ENCODE results near the gene ACTR1A. TPM values are rescaled to one million over a fixed set of nuclear protein-coding genes. Genes with fewer than 3 reads are reported as not detected.

ACTR1A gene
- total and polyA plus RNA-seq, 2 donors = 60.2 to 63.7 TPM

DNA sequence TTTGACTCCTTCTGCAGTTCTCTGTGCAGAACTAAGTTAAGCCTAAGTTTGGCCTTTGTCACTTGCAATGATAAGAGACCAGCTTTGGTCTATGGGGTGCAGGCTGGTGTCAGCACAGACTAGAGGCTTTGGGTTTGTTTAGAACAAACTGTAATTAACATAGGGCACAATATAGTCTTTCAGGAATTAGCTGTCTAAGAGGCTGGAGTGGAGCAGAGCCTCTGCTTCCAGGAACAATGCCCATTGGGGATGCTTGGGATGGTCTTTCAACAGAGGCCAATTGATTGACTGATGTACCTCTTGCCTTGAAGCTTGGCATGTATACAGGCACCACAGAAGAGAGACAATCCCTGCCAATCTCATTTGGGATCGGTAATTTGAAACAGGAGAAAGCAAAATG, 6.0 kb upstream of the ACTR1A start:
- Histone ChIP-seq H3K9me3 (ENCODE audit: control insufficient read depth in 2 of 2, insufficient read depth in 1 of 2, low read length in 1 of 2) (peaks cover 0 to 5% of the 10 kb centered on the region in 2 donors), H3K27me3 (ENCODE audit: control insufficient read depth in 2 of 2, insufficient read depth in 1 of 2, low read length in 1 of 2) (no peaks in the 10 kb centered on the region), H3K27ac (ENCODE audit: low read depth in 1 of 2, low read length in 1 of 2) (no peak overlapping the region), H3K4me1 (ENCODE audit: control insufficient read depth in 2 of 2, insufficient read depth in 2 of 2, low read length in 2 of 2) (peaks cover 6 to 17% of the 10 kb centered on the region in 2 donors), H3K4me3 (ENCODE audit: low read length in 2 of 2) (no peak overlapping the region), H3K36me3 (ENCODE audit: control insufficient read depth in 2 of 2, insufficient read depth in 2 of 2, low read length in 1 of 2) (peaks cover 28 to 54% of the 10 kb centered on the region in 2 donors)
- 98% methylated on average over 1 of the region's 1 CpG for WGBS
- DNase-seq (ENCODE audit: low read depth in 6 of 9, low spot score in 9 of 9) = no peak

DNA sequence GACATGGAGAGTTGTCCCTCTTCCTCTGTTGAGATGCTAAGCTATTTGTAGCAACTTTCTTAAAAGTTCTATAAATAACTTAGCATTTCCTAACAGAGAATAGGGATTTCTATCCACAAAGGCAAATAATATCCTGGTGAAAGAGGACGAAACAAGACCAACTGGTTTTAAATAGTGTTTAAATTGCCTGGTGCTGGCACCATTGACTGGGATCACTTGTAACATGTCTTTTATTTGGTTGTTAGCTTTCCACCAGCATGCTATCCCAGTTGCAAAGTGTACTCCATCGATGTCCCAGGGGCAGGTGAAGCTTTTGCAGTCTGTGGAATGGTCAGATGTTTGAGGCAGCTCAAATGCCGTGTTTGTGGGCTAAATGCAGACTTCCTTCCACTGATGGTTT, 5.0 kb upstream of the ACTR1A start:
- WGBS = 93% methylated on average over 3 of the region's 3 CpGs
- H3K4me3 ChIP-seq (ENCODE audit: low read length in 2 of 2) = no peak overlapping the region
- H3K4me1 ChIP-seq (ENCODE audit: control insufficient read depth in 2 of 2, insufficient read depth in 2 of 2, low read length in 2 of 2) = peaks cover 6 to 20% of the 10 kb centered on the region in 2 donors
- peaks cover 0 to 5% of the 10 kb centered on the region in 2 donors for H3K9me3 ChIP-seq (ENCODE audit: control insufficient read depth in 2 of 2, insufficient read depth in 1 of 2, low read length in 1 of 2)
- H3K27ac ChIP-seq (ENCODE audit: low read depth in 1 of 2, low read length in 1 of 2) = no peak overlapping the region
- no peaks in the 10 kb centered on the region for H3K27me3 ChIP-seq (ENCODE audit: control insufficient read depth in 2 of 2, insufficient read depth in 1 of 2, low read length in 1 of 2)
- peaks cover 28 to 44% of the 10 kb centered on the region in 2 donors for H3K36me3 ChIP-seq (ENCODE audit: control insufficient read depth in 2 of 2, insufficient read depth in 2 of 2, low read length in 1 of 2)
- DNase-seq (ENCODE audit: low read depth in 6 of 9, low spot score in 9 of 9) = no peak

DNA sequence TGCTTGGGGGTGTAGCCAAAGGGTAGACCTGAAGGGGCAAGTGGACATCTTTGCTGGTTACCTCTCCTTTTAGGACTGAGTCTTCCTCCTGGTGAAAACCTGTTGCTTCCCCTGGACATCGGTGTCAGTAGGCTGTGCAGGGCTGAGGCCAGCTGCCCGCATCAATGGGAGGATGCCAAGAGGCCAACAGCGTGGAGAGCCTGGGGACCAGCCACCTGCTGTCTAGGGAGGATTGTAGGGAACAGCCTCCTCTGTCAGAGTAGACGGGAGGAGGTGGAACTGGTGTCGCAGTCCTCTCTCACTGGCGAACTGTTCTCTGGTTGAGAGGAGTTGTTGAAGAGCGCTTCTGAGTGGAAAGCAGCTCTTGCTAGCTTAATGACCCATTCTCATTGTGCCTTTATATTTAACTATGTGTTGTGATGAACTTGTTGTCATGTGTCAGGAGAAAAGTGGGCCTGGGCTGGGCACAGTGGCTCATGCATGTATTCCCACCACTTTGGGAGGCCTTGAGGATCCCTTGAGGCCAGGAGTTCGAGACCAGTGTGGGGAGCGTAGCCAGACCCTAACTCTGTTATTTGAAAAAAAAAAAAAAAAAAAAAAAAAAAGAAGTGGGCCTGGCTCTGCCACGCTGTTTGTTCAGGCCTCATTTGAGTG, 3.1 kb upstream of the ACTR1A start:
- 96% methylated on average over 10 of the region's 10 CpGs for WGBS
- Histone ChIP-seq H3K4me1 (ENCODE audit: control insufficient read depth in 2 of 2, insufficient read depth in 2 of 2, low read length in 2 of 2) (peaks cover 10 to 23% of the 10 kb centered on the region in 2 donors), H3K4me3 (ENCODE audit: low read length in 2 of 2) (no peak overlapping the region), H3K27me3 (ENCODE audit: control insufficient read depth in 2 of 2, insufficient read depth in 1 of 2, low read length in 1 of 2) (no peaks in the 10 kb centered on the region), H3K27ac (ENCODE audit: low read depth in 1 of 2, low read length in 1 of 2) (no peak overlapping the region), H3K36me3 (ENCODE audit: control insufficient read depth in 2 of 2, insufficient read depth in 2 of 2, low read length in 1 of 2) (peaks cover 18 to 35% of the 10 kb centered on the region in 2 donors), H3K9me3 (ENCODE audit: control insufficient read depth in 2 of 2, insufficient read depth in 1 of 2, low read length in 1 of 2) (peaks cover 1 to 8% of the 10 kb centered on the region in 2 donors)
- no peak for DNase-seq (ENCODE audit: low read depth in 6 of 9, low spot score in 9 of 9)

DNA sequence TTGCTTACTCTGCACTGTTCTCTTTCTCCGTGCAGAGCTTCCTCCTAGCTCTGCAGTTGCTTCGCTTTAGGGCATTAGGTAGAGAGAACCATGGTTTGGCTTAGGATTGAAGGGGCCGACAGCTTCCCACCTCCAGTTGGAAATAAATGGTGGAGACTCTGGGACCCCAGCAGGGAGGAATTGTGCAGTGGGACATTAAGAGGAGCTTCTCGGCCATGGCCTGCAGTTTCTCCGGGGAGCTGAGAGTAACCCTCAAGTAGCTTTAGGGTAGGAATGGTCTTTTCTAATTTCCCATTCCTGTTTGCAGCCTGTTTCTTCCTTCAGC, 2.4 kb upstream of the ACTR1A start:
- peak overlapping the region; percentile 94 to 99 for H3K4me3 ChIP-seq (ENCODE audit: low read length in 2 of 2)
- peaks cover 17 to 35% of the 10 kb centered on the region in 2 donors for H3K36me3 ChIP-seq (ENCODE audit: control insufficient read depth in 2 of 2, insufficient read depth in 2 of 2, low read length in 1 of 2)
- peaks cover 10 to 23% of the 10 kb centered on the region in 2 donors for H3K4me1 ChIP-seq (ENCODE audit: control insufficient read depth in 2 of 2, insufficient read depth in 2 of 2, low read length in 2 of 2)
- peaks cover 1 to 8% of the 10 kb centered on the region in 2 donors for H3K9me3 ChIP-seq (ENCODE audit: control insufficient read depth in 2 of 2, insufficient read depth in 1 of 2, low read length in 1 of 2)
- no peak for DNase-seq (ENCODE audit: low read depth in 6 of 9, low spot score in 9 of 9)
- no peaks in the 10 kb centered on the region for H3K27me3 ChIP-seq (ENCODE audit: control insufficient read depth in 2 of 2, insufficient read depth in 1 of 2, low read length in 1 of 2)
- WGBS = 19% methylated on average over 5 of the region's 5 CpGs
- H3K27ac ChIP-seq (ENCODE audit: low read depth in 1 of 2, low read length in 1 of 2) = no peak overlapping the region

DNA sequence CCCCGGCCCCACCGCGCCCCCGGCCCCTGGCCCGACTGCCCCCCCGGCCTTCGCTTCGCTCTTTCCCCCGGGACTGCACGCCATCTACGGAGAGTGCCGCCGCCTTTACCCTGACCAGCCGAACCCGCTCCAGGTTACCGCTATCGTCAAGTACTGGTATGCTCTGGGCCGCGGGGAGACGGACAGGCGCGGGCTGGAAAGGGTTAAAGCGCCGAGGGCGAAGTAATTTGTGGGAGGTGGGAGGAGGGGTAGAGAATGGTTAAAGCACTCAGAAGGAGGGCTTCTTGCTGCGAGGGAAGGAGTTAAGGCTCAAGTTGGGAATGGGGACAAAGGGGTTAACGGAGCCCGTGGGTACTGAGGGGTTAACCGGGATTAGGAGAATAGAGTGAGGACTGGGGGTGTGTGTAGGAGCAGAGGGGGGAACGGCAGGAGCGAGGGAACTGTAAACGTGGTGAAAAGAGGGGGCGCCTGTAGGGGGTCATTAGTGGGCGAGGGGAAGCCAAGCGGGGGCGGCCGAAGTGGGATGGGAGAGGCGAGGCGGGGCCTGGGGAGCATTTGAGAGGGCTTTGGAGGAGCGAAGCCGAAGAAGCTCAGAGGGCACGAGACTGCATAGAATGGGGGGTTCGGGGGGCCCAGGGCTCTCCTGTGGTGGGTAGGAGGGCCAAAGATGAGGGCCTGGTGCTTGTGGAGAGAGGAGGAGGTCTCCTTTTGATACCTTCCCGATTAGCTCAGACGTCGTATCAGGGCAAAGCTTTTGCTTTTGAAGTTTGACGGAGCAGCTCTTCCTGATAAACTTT, 1.9 kb upstream of the ACTR1A start:
- DNase-seq (ENCODE audit: low read depth in 6 of 9, low spot score in 9 of 9) = peak in 8 of 9 donors; percentile 36 to 71 (median 46)
- Histone ChIP-seq H3K27me3 (ENCODE audit: control insufficient read depth in 2 of 2, insufficient read depth in 1 of 2, low read length in 1 of 2) (no peaks in the 10 kb centered on the region), H3K4me3 (ENCODE audit: low read length in 2 of 2) (peak overlapping the region; percentile 94 to 99), H3K27ac (ENCODE audit: low read depth in 1 of 2, low read length in 1 of 2) (peak overlapping the region; percentile 58 to 71), H3K4me1 (ENCODE audit: control insufficient read depth in 2 of 2, insufficient read depth in 2 of 2, low read length in 2 of 2) (peaks cover 10 to 23% of the 10 kb centered on the region in 2 donors), H3K9me3 (ENCODE audit: control insufficient read depth in 2 of 2, insufficient read depth in 1 of 2, low read length in 1 of 2) (peaks cover 1 to 8% of the 10 kb centered on the region in 2 donors), H3K36me3 (ENCODE audit: control insufficient read depth in 2 of 2, insufficient read depth in 2 of 2, low read length in 1 of 2) (peaks cover 12 to 35% of the 10 kb centered on the region in 2 donors)
- 1% methylated on average over 47 of the region's 47 CpGs for WGBS

DNA sequence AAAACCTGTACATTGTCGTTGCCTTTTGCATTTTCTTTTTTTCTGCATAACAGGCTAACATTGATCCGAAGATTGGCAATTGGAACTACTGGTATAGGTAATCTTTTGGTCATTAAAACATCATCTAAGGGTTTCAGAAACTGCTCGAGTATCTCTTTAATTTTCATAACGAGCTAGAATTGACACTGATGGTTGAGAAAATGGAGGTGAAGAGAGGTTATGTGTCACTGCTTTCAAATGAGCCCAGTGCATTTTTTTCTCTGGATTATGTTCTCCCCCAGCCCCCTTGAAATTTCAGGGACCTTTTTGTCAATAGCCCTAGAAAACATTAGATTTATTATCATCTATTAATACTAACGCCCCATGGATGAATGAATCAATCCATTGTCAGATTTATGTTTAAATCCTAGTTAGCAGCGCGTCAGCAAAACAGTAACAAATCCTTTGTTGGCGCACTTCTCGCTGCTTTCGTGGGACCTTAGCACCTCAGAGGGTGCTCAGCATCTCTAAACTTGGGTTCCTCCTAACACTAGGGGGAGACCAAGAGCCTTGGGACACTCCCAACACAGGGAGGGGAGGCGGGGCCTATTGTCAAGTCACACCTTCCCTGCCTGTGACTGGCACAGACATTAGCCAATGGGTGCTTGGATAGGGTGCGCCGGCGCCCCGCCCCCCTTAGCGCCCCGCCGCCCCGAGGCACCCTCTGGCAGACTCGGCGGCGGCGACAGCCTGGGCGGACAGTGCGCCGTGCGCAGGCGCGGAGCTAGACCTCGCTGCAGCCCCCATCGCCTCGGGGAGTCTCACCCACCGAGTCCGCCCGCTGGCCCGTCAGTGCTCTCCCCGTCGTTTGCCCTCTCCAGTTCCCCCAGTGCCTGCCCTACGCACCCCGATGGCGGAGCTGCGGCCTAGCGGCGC, 1.0 kb upstream of the ACTR1A start, which contains the start of gene SUFU:
TSS of gene SUFU (plus strand) at position 709 of the 915 bp plus-strand sequence. CDS start at position 890, 181 bp downstream.
- H3K4me3 ChIP-seq (ENCODE audit: low read length in 2 of 2) = peak within 1 kb of the TSS; percentile 94 to 99
- peaks cover 5 to 28% of the 10 kb centered on the region in 2 donors for H3K36me3 ChIP-seq (ENCODE audit: control insufficient read depth in 2 of 2, insufficient read depth in 2 of 2, low read length in 1 of 2)
- 1% methylated on average over 44 of the region's 44 CpGs for WGBS
- peak; percentile 96 to 100 (median 100) for DNase-seq (ENCODE audit: low read depth in 6 of 9, low spot score in 9 of 9)
- H3K9me3 ChIP-seq (ENCODE audit: control insufficient read depth in 2 of 2, insufficient read depth in 1 of 2, low read length in 1 of 2) = peaks cover 1 to 8% of the 10 kb centered on the region in 2 donors
- H3K4me1 ChIP-seq (ENCODE audit: control insufficient read depth in 2 of 2, insufficient read depth in 2 of 2, low read length in 2 of 2) = peaks cover 10 to 23% of the 10 kb centered on the region in 2 donors
- no peaks in the 10 kb centered on the region for H3K27me3 ChIP-seq (ENCODE audit: control insufficient read depth in 2 of 2, insufficient read depth in 1 of 2, low read length in 1 of 2)
- H3K27ac ChIP-seq (ENCODE audit: low read depth in 1 of 2, low read length in 1 of 2) = peak within 1 kb of the TSS; percentile 86 to 89

DNA sequence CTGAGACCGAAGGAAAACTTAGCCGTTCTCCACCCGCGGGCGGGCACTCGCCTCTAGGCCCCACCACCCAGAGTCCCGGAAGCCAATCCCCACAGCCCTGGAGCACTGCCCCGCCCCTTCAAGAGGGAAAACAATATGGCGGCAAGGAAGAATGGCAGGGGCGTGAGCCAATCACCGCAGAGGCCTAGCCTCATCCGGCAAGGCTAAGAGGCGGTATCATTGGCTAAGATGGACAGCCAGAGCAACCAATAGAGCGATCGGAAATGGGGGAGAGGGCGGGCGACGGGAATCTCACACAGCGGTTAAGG, 529 bp downstream of the ACTR1A start:
- H3K27ac ChIP-seq (ENCODE audit: low read depth in 1 of 2, low read length in 1 of 2) = peak overlapping the region in 1 of 2 donors; percentile 89
- DNase-seq (ENCODE audit: low read depth in 6 of 9, low spot score in 9 of 9) = peak; percentile 98 to 100 (median 99)
- under 1% methylated on average over 19 of the region's 19 CpGs for WGBS
- H3K4me1 ChIP-seq (ENCODE audit: control insufficient read depth in 2 of 2, insufficient read depth in 2 of 2, low read length in 2 of 2) = peaks cover 10 to 23% of the 10 kb centered on the region in 2 donors
- H3K36me3 ChIP-seq (ENCODE audit: control insufficient read depth in 2 of 2, insufficient read depth in 2 of 2, low read length in 1 of 2) = peaks cover 5 to 21% of the 10 kb centered on the region in 2 donors
- H3K4me3 ChIP-seq (ENCODE audit: low read length in 2 of 2) = peak overlapping the region; percentile 80 to 93
- peaks cover 1 to 8% of the 10 kb centered on the region in 2 donors for H3K9me3 ChIP-seq (ENCODE audit: control insufficient read depth in 2 of 2, insufficient read depth in 1 of 2, low read length in 1 of 2)
- no peaks in the 10 kb centered on the region for H3K27me3 ChIP-seq (ENCODE audit: control insufficient read depth in 2 of 2, insufficient read depth in 1 of 2, low read length in 1 of 2)

DNA sequence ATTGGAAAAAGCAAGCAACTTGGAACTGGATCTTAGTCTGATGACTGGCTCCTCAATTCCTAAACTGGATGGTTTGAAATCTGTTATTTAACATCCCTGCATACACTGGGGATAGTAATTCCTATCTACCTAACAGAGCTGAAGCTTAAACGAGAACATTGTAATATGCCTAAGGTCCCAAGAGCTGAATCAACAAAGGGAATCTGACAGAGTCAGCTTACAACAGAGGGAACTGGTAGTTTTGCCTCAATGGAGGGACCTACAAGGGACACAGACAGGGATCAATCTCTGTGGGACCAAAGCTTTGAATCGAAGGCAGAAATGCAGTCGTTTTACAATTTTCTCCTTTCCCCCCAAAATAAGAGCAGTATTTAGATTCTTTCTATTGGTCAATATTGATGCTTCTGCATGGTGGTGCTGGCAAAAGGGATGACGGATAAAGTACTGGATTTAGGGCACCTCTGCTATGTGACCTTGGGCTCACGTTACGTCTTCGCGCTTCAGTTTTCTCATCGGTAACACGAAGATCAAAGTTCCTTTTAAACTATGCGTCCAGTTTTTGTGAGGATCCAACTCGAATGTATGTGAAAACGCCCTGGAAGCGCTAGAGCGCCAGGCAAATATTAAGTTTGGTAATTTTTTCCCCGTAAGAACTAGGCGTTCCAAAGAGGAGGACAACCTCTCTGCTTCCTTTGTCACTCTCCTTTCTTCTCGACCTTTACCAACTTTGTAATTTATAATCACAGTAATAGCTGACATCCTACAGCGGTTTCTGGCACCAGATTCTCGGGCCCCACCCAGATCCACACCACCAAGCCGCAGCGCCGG, 1.1 kb downstream of the ACTR1A start:
- Histone ChIP-seq H3K4me1 (ENCODE audit: control insufficient read depth in 2 of 2, insufficient read depth in 2 of 2, low read length in 2 of 2) (peaks cover 10 to 23% of the 10 kb centered on the region in 2 donors), H3K27me3 (ENCODE audit: control insufficient read depth in 2 of 2, insufficient read depth in 1 of 2, low read length in 1 of 2) (no peaks in the 10 kb centered on the region), H3K9me3 (ENCODE audit: control insufficient read depth in 2 of 2, insufficient read depth in 1 of 2, low read length in 1 of 2) (peaks cover 1 to 8% of the 10 kb centered on the region in 2 donors), H3K4me3 (ENCODE audit: low read length in 2 of 2) (peak overlapping the region; percentile 80 to 93), H3K36me3 (ENCODE audit: control insufficient read depth in 2 of 2, insufficient read depth in 2 of 2, low read length in 1 of 2) (peaks cover 0 to 17% of the 10 kb centered on the region in 2 donors), H3K27ac (ENCODE audit: low read depth in 1 of 2, low read length in 1 of 2) (peak overlapping the region; percentile 36 to 68)
- DNase-seq (ENCODE audit: low read depth in 6 of 9, low spot score in 9 of 9) = no peak
- 11% methylated on average over 23 of the region's 23 CpGs for WGBS

Data from thymus (tissue), 11 donors.